HG02885 (cell line): Measurements from ENCODE around the gene SMAD9.
A peak's percentile ranks its signal among the peaks of the same experiment; 100 is the strongest.

Experiments
- ATAC-seq: cut with Tn5 transposase; IDR thresholded peaks from one replicate; pipeline ENCODE4 v1.9.1; 2021; ENCODE audit warnings: mild to moderate bottlenecking; ENCODE audit not compliant: unreplicated experiment, poor library complexity

SMAD9 gene

DNA sequence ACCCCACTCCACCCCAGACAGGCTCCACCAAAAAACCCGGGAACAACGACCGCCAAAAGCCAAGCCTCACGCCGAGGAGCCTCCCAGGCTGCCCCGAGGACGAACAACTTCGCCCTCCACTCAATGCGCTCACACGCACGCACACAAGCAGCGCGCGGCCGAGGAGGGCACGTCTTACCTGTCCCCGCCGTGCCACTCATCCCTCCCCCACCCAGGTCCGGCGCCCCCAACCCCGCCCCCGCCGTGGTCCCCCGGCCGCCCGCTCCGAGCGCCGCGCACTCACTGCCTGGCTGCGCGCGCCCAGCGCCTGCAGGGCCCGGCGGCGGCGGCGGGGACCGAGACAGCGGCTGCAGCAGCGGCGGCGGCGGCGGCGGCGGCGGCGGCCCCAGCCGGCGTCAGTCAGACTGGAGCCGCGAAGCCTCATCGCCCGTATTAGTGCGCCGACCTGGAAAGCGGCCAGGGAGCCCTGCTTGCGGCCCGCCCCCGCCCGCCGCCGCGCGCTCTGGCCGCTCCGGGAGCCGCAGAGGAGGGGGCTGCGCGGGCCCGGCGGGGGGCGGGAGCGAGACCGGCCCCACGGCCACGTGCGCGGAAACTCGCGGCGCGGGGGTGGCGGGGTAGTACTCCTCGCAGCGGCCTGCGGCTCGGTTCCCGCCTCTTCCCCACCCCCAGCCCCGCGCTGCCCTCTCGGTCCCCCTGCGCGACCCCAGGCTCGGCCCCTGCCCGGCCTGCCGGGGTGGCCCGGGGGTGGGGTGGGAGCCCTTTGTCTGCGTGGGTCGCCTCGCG lies at the start of gene SMAD9:
Gene SMAD9, minus strand, starts transcription at position 406 of the 783 bp plus-strand sequence. CDS start 40,549 bp downstream, outside the sequence.
- ATAC-seq: peak; percentile 83

DNA sequence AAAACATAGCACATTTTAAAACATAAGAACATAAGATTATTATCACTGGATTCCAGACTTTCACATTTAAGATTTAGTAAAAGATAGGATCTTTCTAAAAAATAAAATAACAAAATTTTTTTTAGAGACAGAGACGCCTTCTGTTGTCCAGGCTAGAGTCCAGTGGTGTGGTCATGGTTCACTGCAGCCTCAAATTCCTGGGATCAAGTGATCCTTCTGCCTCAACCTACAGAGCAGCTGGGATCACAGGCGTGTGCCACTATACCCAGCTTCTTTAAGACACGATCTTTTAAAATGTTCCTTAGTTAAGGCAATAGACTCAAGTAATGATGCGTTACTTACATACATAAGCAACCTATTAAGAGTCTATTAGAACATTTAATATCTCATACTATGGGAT lies 46.4 kb upstream of the SMAD9 start:
- ATAC-seq: no peak

DNA sequence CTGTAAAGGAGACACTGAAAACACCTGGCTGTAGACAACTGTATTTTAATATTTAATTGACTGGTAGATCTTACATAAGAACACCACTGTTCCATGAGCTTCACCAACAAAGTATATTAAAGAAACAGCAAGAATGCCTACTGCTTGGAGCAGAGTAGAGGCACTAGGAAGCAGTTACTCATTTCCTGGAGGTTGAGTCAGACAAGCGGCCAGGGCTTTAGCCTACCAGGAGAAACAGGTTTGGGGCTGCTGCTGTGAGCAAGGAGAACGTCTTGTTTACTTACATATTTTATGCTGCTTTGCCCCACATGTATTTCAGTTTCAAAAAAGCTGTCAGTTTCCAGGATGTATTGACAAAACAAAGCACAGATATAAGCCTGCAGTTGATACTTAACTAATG lies 45.7 kb upstream of the SMAD9 start:
- ATAC-seq: no peak

DNA sequence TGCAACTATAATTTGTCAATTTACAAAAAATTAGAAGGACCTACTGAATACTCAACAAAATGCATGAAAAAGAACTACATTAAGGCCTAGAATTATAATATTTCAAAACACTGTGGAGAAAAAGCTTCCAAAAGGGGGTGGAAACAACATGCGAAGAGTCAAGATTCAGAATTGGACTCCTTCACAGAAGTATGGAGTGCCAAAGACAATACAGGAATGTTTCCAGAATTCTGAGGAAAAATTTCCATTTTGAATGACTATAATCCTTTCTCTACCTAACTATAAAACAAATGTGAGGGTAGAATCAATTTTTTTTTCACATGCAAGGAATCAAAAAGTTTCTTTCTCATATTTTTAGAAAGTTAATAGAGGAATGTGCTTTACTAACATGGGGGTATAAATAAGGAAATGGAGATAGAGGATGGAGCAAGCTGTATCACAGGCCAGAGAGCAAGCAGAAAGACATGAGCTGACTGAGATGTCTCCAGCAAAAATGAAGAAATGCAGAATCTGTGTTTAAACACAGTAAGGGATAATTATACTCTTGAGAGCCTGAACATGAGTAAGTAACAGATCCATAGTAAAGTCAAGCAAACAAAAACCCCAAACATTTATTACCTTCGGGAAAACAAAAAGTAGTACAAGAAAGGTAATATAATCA lies 39.5 kb upstream of the SMAD9 start:
- ATAC-seq: no peak

DNA sequence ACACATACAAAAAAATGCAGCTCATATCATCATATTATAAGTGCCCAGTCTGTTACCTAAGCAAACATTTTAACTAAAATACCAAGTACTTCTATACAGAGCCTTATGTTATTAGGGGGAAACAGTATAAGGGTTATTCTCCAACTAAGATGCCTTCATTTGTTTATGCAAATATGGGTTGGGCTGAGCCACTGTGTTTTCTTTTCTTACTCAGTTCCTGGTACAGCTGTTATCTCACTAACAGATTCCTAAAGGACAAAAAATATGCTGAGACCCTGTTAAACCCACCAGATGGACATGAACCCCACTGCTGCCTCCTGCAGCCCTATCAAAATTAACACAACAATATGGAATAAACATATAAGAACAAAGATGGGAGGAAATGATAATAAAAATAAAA lies 34.5 kb upstream of the SMAD9 start:
- ATAC-seq: no peak

DNA sequence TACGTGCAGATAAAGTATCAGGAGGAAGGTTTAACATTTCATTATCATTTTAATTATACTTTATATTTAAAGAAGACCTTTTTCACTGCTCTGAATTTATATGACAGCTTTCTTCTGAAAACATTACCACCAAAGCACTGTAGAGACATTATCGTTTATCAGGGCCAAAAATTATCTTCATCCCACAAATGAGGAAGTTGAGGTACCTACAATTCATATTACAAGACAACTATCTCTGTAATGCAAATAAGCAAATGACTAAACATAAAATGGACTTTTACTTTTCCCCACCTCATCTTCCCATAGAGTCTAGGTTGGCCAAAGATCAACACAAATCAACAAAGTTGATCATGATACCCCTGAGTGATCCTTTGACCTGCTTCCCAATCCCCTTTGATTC lies 30.9 kb upstream of the SMAD9 start:
- ATAC-seq: no peak

DNA sequence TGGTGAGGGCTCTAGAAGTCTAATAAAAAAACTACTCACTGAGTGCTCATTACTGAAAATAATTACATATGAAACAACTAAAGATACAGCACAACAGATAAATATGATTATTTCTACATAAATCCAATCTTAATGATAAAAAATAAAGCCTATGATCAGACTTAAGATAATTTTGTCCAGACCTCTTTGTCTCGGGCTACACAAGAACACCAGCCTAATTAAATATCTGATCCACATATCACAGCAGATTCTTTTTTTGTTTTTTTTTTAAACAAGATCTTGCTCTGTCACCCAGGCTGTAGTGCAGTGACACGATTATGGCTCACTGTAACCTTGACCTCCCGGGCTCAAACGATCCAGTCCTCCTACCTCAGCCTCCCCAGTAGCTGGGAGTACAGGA lies 30.3 kb upstream of the SMAD9 start:
- ATAC-seq: no peak

DNA sequence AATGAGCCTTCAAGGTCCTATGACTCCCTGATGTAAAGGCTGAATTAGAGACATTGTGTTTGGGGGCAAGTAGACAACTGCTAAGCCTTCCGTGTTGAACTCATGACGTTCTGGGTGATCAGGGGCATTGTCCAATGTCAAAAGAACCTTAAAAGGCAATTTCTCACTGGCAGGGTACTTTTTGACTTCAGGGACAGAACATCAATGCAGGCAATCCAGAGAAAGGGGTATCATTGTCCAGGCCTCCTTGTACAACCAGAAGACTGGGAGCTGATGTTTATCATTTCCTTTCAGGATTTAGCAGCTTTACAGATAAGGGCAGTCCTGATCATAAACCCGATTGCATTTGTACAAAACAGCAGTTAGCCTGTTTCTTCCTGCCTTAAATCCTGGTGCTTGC lies 25.0 kb upstream of the SMAD9 start:
- ATAC-seq: no peak

DNA sequence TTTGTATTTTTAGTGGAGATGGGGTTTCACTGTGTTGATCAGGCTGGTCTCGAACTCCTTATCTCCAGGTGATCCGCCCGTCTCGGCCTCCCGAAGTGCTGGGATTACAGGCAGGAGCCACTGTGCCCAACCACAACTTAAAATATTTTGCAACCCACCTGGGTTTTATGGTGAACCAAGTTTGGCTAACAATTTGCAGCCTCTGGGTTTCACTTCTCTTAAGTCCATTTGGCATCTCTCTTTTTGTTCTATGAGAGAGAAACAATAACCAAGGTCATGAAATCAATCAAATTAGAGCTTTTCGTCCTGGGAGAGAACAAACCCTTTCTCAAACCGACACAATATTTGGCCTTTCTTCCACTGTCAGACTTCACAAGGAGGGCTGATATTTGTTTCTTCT lies 5.6 kb upstream of the SMAD9 start:
- ATAC-seq: no peak

DNA sequence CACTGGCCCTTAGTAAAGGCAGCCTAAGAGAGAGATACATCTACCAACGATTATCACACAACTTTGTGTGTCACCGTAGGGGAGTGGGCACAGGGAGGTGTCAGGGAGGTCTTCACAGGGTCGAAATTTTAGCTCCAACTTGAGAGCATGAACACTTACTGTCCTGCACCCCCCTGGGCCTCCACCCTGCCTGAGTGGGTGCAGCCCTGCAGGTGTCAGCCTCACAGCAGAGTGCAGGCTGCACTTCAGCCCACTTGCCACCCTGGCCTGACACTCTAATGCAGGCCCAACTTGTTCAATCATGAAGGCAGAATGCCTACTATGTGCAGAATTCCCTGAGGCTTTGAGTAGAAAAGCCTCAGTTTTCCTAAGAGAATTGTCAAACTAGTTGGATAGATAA lies 4.0 kb upstream of the SMAD9 start:
- no peak for ATAC-seq

DNA sequence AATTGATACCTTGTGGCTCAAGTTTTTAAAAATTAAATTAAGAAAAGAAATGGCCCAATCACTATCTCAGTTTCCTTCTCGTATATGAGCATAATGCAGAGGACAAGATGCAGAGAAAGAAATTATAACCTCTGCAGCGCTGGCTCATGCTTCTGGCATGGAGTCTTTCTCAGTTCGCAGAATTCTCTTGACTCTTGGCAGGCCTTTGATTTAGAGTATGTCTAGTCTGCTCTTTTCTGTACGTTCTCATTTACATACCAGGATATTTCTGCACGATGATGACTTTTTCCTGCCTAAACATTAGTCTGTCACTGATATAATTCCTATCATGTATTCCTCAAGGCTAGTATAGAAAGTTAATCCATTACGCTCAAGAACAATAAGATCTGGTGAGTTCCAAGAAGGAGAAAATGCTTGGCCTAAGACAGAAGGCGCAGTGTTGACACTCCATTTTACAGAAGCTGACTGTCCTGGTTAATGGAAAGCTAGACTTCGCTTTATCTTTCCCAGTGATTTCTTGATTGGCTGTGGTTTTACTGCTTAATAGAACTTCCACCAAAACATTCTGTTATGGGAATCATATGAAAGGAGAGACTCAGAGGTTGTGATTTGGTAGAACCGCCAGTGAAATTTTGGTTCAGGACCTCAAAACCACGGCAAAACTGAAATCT lies 1.7 kb upstream of the SMAD9 start:
- ATAC-seq: no peak

DNA sequence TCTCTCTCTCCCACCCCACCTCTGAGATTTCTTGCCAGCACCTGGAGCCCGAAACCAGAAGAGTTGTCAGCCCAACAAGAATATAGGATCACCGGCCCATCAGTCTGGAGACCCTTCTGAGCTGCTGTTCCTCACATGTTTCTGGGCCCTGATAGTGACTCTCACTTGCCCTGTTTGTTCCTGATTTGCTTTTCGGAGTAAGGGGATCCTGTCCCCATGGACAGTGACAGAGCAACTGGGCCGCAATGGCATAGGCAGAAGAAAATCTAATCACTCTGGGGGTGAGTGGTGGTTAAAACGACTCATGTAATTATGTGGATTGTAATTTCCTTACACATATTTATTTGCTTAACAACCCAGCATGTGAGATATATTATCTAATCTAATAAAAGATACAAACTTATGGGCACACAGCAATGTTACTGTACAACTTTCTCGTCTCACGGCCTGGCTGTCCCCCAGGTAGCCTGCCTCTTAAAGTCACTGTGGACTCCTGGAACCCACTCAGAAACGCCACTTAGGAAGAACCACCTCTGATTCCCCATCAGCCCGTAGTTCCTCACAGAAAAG lies 663 bp upstream of the SMAD9 start:
- ATAC-seq: no peak

DNA sequence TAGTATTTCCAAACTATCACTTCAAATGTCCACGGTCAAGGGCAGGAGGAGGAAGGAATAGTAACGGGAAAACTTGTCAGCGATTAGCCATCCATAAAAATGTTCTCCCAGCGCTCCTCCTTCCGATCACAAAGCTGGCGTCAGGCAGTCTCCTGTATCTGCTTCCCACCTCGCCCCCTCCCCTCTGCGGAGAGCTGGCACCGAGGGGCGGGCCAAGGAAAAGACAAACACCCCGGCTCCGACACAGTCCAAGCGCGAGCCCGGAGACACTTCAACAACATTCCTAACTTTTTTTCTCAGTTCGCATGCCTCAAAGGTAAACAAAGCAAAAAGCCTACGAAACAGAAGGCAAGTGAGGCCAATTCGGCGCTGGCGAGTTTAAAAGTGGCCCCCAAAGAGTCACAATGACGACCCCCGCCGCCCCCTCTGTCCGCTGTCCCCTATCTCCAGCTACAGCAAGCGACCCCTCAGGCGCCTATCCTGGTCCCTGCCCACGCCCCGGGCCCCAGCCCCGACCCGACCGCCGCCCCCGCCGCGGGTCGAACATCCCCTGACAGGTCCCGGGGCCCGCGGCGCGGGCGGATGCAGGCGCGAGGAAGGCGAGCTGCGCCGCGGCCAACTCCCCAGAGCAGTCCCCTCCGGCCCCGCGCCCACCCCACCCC lies 736 bp downstream of the SMAD9 start:
- peak; percentile 29 for ATAC-seq

DNA sequence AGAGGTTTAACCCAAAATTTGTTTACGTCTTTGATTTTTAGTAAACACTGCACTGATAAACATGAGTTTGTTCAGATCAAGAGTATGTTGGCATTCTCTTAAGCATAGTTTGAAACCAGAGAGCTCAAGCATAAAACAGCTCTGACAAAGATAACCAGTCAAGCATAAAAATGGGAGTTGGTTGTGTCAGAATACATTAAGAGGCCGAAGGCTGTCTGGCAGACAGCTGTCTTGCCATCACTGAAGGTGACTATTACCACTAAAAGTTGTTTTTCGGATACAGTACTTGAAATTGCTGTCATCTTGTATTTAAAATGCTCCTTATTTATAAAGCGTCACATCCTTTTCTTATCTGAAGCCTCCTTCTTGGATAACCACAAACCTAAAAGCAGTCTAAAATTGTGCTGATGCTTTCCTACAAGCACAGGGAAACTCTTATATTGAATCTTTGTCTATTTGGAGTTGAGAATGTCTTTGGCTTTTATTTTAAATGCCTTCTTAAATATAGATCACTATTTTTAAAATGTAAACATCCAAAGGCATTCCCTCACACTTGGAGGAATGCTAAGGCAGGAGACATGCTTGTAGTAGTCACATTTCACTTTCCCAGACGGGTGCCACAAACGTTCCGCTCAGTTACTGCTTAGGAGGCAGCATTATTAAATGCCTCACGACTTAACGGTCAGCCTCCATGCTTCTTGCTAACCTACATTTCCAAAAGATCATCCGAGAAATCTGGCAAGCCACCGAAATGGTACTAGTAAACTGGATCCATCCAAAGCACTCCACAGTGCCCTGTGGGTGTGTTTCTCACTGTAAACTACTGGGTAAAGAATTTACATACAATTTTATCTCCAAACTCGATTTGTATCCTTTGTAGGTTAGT lies 1.5 kb downstream of the SMAD9 start:
- no peak for ATAC-seq

DNA sequence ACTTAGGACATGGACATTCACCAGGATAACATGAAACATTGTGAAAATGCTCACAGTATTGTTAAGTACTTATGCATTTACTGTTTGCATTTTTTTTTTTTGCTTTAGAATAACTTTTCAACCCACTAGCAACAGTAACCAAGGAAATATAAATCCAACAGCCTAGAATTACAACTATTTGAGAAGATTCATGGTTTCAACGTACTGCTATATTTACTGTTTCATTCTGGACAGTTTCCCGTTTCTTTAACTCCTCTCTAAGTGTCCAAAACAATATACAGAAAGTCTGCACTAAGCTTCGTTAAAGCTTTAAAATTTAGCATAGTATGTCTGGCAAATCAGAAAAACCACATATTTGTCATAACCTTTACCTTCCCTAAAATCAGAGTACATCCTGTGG lies 2.7 kb downstream of the SMAD9 start:
- no peak for ATAC-seq

DNA sequence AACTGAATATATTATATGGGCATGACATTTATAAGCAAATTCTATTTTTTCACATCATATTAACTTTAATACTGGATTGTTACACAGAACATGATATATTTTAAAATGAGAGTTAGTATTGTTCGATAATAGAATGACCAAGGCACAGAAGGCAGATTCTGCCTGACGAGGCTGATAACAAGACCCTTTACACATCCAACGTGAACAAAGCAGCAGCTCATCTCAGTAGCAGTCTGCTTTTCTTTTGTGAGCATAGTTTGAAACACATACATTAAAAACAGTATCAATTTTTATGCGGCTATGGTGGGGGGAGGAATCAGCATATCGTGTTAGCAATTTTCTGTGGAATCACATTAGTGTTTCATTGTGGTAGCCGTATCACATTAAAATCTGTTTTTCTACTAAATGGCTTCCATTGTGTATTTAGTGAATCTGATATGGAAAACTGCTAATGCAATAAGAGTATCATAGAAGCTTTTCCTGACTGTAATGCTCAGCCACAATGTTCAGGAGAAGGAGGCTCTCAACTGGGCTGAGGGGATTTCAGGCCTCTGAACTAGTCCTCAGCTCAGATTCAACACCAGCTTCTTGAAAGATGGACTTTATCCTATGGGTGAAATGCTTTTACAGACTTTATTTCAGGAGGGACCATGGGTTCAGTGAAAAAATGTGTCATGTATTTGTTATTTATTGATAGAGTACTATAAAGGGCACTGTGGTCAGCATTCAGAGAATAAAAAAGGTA lies 4.0 kb downstream of the SMAD9 start:
- no peak for ATAC-seq

DNA sequence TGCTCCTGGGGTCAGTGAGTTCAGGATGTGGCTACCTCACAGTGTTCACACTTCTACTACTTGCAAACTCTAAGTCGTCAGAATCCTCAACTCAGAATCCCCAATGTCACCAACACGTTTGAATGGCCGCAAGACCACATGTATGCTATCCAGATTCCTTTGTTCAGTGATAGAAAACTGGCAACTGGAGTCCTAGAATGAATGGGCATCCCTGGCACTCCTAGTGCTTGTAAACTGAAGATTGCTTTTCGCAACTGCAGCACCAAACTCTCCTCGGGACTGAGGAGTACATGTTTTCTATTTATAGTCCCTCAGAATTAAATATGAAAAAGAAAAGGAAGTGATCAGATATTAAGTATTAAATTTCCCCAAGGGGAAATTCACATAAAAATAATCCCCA lies 4.9 kb downstream of the SMAD9 start:
- ATAC-seq: no peak

DNA sequence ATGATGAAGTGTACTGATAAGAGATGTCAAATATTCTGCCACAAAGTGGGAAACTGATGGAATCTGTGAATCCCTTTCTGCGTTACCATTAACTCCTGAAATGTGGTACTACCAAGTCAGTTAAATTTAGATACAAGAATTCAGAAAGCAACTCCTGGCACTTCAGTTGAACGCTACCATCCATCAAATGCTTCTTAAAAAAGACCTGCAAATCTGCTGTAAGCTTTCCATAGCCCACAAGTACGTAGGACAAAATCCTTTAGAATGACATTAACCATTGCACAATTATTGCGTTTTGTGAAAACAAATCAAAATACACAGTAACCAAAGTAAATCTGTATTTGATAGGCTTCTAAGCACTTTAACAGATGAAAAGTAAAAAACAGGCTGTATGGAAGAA lies 5.4 kb downstream of the SMAD9 start:
- ATAC-seq: no peak

DNA sequence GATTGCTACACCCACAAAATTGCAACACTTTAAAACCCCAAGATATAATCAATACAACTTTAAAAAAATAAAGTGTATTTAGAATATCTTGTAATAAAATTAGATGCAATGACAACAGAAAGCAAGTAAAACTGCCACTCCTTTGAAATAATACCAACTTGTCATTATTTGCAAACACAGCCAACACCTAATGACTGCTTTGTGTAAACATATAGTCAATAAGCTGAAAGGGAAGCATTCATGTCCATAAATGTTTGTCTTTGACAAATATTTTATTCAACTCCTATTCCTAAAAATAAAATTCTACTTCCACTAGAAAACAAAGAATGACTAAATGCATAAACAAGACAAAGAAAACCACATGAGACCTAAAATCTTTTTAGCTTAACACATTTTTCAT lies 6.6 kb downstream of the SMAD9 start:
- no peak for ATAC-seq
